ENCODE data around the gene UBE3A.
"Not testable (repeated sequence)": the region's sequence is repeated elsewhere in the genome, so short reads cannot be mapped to it uniquely, and the experiment has no call there.

Gene UBE3A

DNA sequence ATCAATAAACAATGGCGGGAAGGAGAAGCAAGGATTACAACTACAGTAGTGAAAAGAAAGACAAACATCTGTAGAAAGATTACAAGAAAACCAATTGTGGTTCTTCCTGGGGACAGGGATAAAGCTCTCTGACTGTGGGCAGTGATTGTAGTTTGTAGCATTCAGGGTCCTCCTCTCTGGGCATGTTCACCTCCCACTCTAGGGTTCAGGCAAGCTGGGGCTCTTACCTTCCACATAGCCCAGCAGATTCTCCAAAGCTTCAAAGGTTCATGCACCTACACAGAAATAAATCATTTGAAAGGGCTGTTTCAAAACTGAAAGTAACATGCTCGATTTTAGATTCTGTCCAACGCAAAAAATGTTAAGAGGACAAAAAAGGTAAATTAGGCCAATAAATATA is 17.4 kb upstream of the UBE3A start:
- TF ChIP-seq SPI1 (IDR thresholded peaks at IDR 0.05; ENCODE audit: borderline replicate concordance, low read depth) (no peak), POLR2AphosphoS5 (IDR thresholded peaks at IDR 0.05; ENCODE audit: low read depth) (no peak), GABPA (IDR thresholded peaks at IDR 0.05; ENCODE audit: low read depth) (no peak), REST (IDR thresholded peaks at IDR 0.05; ENCODE audit: insufficient replicate concordance, low read depth) (no peak)
- TF ChIP-seq, protein P1, sequence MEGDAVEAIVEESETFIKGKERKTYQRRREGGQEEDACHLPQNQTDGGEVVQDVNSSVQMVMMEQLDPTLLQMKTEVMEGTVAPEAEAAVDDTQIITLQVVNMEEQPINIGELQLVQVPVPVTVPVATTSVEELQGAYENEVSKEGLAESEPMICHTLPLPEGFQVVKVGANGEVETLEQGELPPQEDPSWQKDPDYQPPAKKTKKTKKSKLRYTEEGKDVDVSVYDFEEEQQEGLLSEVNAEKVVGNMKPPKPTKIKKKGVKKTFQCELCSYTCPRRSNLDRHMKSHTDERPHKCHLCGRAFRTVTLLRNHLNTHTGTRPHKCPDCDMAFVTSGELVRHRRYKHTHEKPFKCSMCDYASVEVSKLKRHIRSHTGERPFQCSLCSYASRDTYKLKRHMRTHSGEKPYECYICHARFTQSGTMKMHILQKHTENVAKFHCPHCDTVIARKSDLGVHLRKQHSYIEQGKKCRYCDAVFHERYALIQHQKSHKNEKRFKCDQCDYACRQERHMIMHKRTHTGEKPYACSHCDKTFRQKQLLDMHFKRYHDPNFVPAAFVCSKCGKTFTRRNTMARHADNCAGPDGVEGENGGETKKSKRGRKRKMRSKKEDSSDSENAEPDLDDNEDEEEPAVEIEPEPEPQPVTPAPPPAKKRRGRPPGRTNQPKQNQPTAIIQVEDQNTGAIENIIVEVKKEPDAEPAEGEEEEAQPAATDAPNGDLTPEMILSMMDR (IDR thresholded peaks at IDR 0.05; ENCODE audit: insufficient read depth, low read length): no peak
- H3K4me3 ChIP-seq (replicated peaks; ENCODE audit: insufficient read depth, low read length): no peak overlapping the region
- no peak for DNase-seq (ENCODE audit: low read depth in 1 of 2, low spot score in 1 of 2)
- no peak overlapping the region for H3K27ac ChIP-seq (replicated peaks)
- no peaks in the 10 kb centered on the region for H3K27me3 ChIP-seq (ENCODE audit: insufficient read depth, poor library complexity, severe bottlenecking)

- H3K27ac ChIP-seq (replicated peaks): no peak overlapping the region
- H3K4me3 ChIP-seq (replicated peaks; ENCODE audit: insufficient read depth, low read length): no peak overlapping the region
- TF ChIP-seq REST (IDR thresholded peaks at IDR 0.05; ENCODE audit: insufficient replicate concordance, low read depth) (no peak), SPI1 (IDR thresholded peaks at IDR 0.05; ENCODE audit: borderline replicate concordance, low read depth) (no peak)
- no peaks in the 10 kb centered on the region for H3K27me3 ChIP-seq (ENCODE audit: insufficient read depth, poor library complexity, severe bottlenecking)
- no peak for DNase-seq (ENCODE audit: low read depth in 1 of 2, low spot score in 1 of 2)
Measured at GRCh38 chr15:25455226-25455625, 16.4 kb upstream of the UBE3A start.

- Histone ChIP-seq H3K27ac (replicated peaks) (no peak overlapping the region), H3K4me3 (replicated peaks; ENCODE audit: insufficient read depth, low read length) (no peak overlapping the region), H3K27me3 (ENCODE audit: insufficient read depth, poor library complexity, severe bottlenecking) (no peaks in the 10 kb centered on the region)
- TF ChIP-seq GABPA (IDR thresholded peaks at IDR 0.05; ENCODE audit: low read depth) (no peak), REST (IDR thresholded peaks at IDR 0.05; ENCODE audit: insufficient replicate concordance, low read depth) (no peak), POLR2AphosphoS5 (IDR thresholded peaks at IDR 0.05; ENCODE audit: low read depth) (no peak), SPI1 (IDR thresholded peaks at IDR 0.05; ENCODE audit: borderline replicate concordance, low read depth) (no peak)
- TF ChIP-seq, protein P1 (IDR thresholded peaks at IDR 0.05; ENCODE audit: insufficient read depth, low read length): no peak
- no peak for DNase-seq (ENCODE audit: low read depth in 1 of 2, low spot score in 1 of 2)
Measured at GRCh38 chr15:25454771-25455170, 15.9 kb upstream of the UBE3A start.

DNA sequence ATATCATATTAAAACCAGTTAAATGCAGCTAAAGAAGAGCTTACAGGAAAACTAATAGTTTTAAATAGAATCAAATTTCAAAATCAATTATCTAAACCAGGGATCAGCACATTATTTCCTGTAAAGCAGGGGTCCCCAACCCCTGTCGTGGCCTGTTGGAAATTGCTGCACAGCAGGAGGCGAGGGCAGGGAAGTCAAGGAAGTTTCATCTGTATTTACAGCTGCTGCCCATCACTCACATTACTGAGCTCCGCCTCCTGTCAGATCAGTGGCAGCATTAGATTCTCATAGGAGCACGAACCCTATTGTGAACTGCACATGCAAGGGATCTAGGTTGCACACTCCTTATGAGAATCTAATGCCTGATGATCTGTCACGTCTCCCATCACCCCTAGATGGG is 14.4 kb upstream of the UBE3A start:
- H3K27me3 ChIP-seq (ENCODE audit: insufficient read depth, poor library complexity, severe bottlenecking); DNase-seq (ENCODE audit: low read depth in 1 of 2, low spot score in 1 of 2); H3K4me3 ChIP-seq (replicated peaks; ENCODE audit: insufficient read depth, low read length); H3K27ac ChIP-seq (replicated peaks): not testable (repeated sequence)
